ENCODE data around the gene CMSS1.

CMSS1 gene

DNA sequence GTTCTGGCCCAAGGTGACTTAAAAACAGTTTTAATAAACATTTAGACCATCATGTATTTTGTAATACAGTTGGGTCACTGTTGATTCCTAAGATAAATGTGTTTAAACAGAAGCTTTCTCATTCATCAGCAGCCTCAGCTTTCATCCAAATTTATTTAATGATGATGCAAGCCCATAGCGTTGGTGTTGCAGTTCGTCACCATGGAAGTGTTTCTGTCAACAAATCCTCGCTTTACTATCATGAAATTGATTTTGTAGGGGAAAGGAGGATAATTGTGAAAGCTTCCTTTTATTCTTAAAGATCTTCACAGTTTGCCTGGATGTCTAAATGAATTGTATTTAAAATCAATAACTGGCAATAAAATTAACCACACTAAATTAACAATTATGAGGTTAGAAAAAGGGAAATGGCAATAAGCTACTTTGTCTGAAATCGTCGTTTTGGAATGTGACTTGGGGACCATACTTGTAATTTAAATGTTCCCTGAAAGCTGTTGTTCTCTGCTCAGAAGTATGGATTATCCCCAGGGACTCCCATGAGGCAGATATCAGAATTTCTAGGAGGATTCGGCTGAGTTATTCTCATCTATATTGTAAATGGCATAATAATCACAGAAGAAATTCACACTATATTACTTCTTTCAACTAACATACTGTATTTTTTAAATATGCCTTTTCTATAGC lies 29.0 kb downstream of the CMSS1 start:
- no peak overlapping the region for H3K27ac ChIP-seq (ENCODE audit: low read depth, low read length, poor library complexity, severe bottlenecking)
- no peaks in the 10 kb centered on the region for H3K9me3 ChIP-seq (ENCODE audit: low read length)
- no peak overlapping the region for H3K4me3 ChIP-seq (ENCODE audit: low read depth, low read length, poor library complexity, severe bottlenecking)
- TF ChIP-seq, protein P1, sequence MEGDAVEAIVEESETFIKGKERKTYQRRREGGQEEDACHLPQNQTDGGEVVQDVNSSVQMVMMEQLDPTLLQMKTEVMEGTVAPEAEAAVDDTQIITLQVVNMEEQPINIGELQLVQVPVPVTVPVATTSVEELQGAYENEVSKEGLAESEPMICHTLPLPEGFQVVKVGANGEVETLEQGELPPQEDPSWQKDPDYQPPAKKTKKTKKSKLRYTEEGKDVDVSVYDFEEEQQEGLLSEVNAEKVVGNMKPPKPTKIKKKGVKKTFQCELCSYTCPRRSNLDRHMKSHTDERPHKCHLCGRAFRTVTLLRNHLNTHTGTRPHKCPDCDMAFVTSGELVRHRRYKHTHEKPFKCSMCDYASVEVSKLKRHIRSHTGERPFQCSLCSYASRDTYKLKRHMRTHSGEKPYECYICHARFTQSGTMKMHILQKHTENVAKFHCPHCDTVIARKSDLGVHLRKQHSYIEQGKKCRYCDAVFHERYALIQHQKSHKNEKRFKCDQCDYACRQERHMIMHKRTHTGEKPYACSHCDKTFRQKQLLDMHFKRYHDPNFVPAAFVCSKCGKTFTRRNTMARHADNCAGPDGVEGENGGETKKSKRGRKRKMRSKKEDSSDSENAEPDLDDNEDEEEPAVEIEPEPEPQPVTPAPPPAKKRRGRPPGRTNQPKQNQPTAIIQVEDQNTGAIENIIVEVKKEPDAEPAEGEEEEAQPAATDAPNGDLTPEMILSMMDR (IDR thresholded peaks at IDR 0.05; ENCODE audit: low read length), result no peak
- TF ChIP-seq EZH2 (IDR thresholded peaks at IDR 0.05; ENCODE audit: borderline replicate concordance, low read length), result no peak
- no peak overlapping the region for H3K4me2 ChIP-seq (ENCODE audit: low read length)
- H3K9me2 ChIP-seq (ENCODE audit: low read depth, low read length), result no peaks in the 10 kb centered on the region
- H3K9ac ChIP-seq (ENCODE audit: low read length), result no peak overlapping the region
- H2AFZ ChIP-seq (ENCODE audit: low read length), result no peak overlapping the region
- no peaks in the 10 kb centered on the region for H3K36me3 ChIP-seq (ENCODE audit: insufficient read depth, low read length)
- no peaks in the 10 kb centered on the region for H3F3A ChIP-seq (ENCODE audit: insufficient read depth, low read length)
- no peaks in the 10 kb centered on the region for H4K20me1 ChIP-seq (ENCODE audit: insufficient read depth, low read length)
- H3K4me1 ChIP-seq (ENCODE audit: insufficient read depth, low read length, severe bottlenecking), result peaks cover 12% of the 10 kb centered on the region
- H3K27me3 ChIP-seq (ENCODE audit: insufficient read depth, low read length), result no peaks in the 10 kb centered on the region
- no peaks in the 10 kb centered on the region for H3K79me2 ChIP-seq (ENCODE audit: insufficient read depth, low read length)

DNA sequence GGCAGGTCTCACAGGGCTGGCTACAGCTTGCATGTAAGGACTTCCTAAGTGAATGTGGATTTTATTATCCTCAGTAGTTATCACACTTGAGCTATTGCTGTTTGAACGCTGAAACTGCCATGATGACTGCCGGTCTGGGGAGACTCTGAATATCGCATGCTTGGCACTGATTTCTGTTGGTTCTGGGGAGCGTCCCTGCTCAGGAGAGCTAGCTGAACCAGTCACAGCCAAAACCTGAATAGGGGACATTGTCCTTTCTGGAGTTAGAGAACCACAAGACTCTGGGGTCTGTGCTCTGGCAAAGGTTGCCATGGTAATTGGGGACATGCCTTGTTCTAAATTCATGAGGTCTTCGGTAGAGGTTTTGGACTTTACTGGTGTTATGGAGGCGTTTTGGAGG lies 30.8 kb downstream of the CMSS1 start:
- H3K79me2 ChIP-seq (ENCODE audit: insufficient read depth, low read length), result no peaks in the 10 kb centered on the region
- H3F3A ChIP-seq (ENCODE audit: insufficient read depth, low read length), result no peaks in the 10 kb centered on the region
- H3K9me3 ChIP-seq (ENCODE audit: low read length), result no peaks in the 10 kb centered on the region

DNA sequence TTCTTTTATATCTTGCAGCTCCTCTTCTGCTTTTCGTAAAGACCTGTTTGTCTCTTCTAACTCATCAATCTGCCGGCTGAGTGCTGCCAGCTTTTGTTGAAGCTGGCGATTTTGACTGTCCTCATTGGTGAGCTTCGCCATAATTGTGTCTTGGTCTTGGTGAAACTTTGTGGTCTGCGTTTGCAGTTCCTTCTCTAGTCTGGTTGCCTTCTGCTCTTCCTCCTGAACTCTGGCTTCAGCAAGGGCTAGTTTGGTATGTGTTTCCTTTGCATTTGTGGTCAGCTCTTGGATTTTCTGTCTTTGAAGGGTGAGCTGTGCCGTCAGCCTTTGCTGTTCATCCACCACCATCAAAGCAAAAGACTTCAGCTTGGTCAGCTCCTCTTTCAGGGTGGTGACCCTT lies 32.9 kb downstream of the CMSS1 start:
- no peak overlapping the region for H2AFZ ChIP-seq (ENCODE audit: low read length)

More for the DNA sequence above, 30.8 kb downstream of the CMSS1 start:
- H3K4me3 ChIP-seq (ENCODE audit: low read depth, low read length, poor library complexity, severe bottlenecking), result no peak overlapping the region
- H3K27me3 ChIP-seq (ENCODE audit: insufficient read depth, low read length), result no peaks in the 10 kb centered on the region
- no peaks in the 10 kb centered on the region for H3K36me3 ChIP-seq (ENCODE audit: insufficient read depth, low read length)
- H3K27ac ChIP-seq (ENCODE audit: low read depth, low read length, poor library complexity, severe bottlenecking), result no peak overlapping the region
- no peaks in the 10 kb centered on the region for H3K9me2 ChIP-seq (ENCODE audit: low read depth, low read length)
- H3K9ac ChIP-seq (ENCODE audit: low read length), result no peak overlapping the region
- H3K4me1 ChIP-seq (ENCODE audit: insufficient read depth, low read length, severe bottlenecking), result peaks cover 12% of the 10 kb centered on the region
- H4K20me1 ChIP-seq (ENCODE audit: insufficient read depth, low read length), result no peaks in the 10 kb centered on the region
- H3K4me2 ChIP-seq (ENCODE audit: low read length), result no peak overlapping the region
- H2AFZ ChIP-seq (ENCODE audit: low read length), result no peak overlapping the region
- TF ChIP-seq, protein P1 (IDR thresholded peaks at IDR 0.05; ENCODE audit: low read length), result no peak
- no peak for TF ChIP-seq EZH2 (IDR thresholded peaks at IDR 0.05; ENCODE audit: borderline replicate concordance, low read length)

More for the DNA sequence above, 32.9 kb downstream of the CMSS1 start:
- Histone ChIP-seq H3K79me2 (ENCODE audit: insufficient read depth, low read length) (no peaks in the 10 kb centered on the region), H4K20me1 (ENCODE audit: insufficient read depth, low read length) (no peaks in the 10 kb centered on the region), H3K9me2 (ENCODE audit: low read depth, low read length) (no peaks in the 10 kb centered on the region), H3K4me1 (ENCODE audit: insufficient read depth, low read length, severe bottlenecking) (no peaks in the 10 kb centered on the region), H3K36me3 (ENCODE audit: insufficient read depth, low read length) (no peaks in the 10 kb centered on the region), H3K27me3 (ENCODE audit: insufficient read depth, low read length) (no peaks in the 10 kb centered on the region), H3K27ac (ENCODE audit: low read depth, low read length, poor library complexity, severe bottlenecking) (no peak overlapping the region), H3K4me3 (ENCODE audit: low read depth, low read length, poor library complexity, severe bottlenecking) (no peak overlapping the region), H3K4me2 (ENCODE audit: low read length) (no peak overlapping the region), H3K9ac (ENCODE audit: low read length) (no peak overlapping the region), H3K9me3 (ENCODE audit: low read length) (no peaks in the 10 kb centered on the region), H3F3A (ENCODE audit: insufficient read depth, low read length) (no peaks in the 10 kb centered on the region)
- TF ChIP-seq, protein P1 (IDR thresholded peaks at IDR 0.05; ENCODE audit: low read length), result no peak
- no peak for TF ChIP-seq EZH2 (IDR thresholded peaks at IDR 0.05; ENCODE audit: borderline replicate concordance, low read length)

Data from OCI-LY1 (cell line).